ENCODE results near the gene RBP2.

The RBP2 gene

GRCh38 chr3:139481116-139481515 is 4.8 kb upstream of the RBP2 start:
- H3K4me1 ChIP-seq (ENCODE audit: control insufficient read depth in 1 of 2, insufficient read depth in 1 of 2, low read depth in 1 of 2, low read length in 1 of 2) = no peaks in the 10 kb centered on the region
- H3K27ac ChIP-seq = no peak overlapping the region
- no peaks in the 10 kb centered on the region for H3K36me3 ChIP-seq
- no peak overlapping the region for H3K4me3 ChIP-seq (ENCODE audit: low read depth in 1 of 2, low read length in 1 of 2)
- no peaks in the 10 kb centered on the region for H3K27me3 ChIP-seq
- no peak for TF ChIP-seq CTCF (IDR thresholded peaks at IDR 0.05)
- H3K9me3 ChIP-seq = no peaks in the 10 kb centered on the region

- Histone ChIP-seq H3K36me3 (no peaks in the 10 kb centered on the region), H3K9me3 (no peaks in the 10 kb centered on the region), H3K4me1 (ENCODE audit: control insufficient read depth in 1 of 2, insufficient read depth in 1 of 2, low read depth in 1 of 2, low read length in 1 of 2) (no peaks in the 10 kb centered on the region), H3K27ac (no peak overlapping the region), H3K27me3 (no peaks in the 10 kb centered on the region), H3K4me3 (ENCODE audit: low read depth in 1 of 2, low read length in 1 of 2) (no peak overlapping the region)
- no peak for TF ChIP-seq CTCF (IDR thresholded peaks at IDR 0.05)
Measured at GRCh38 chr3:139480585-139480984, 4.3 kb upstream of the RBP2 start.

GRCh38 chr3:139477710-139478640 is 1.7 kb upstream of the RBP2 start:
- no peak overlapping the region for H3K27ac ChIP-seq
- no peak overlapping the region for H3K4me3 ChIP-seq (ENCODE audit: low read depth in 1 of 2, low read length in 1 of 2)
- H3K36me3 ChIP-seq = no peaks in the 10 kb centered on the region
- no peaks in the 10 kb centered on the region for H3K27me3 ChIP-seq
- no peaks in the 10 kb centered on the region for H3K9me3 ChIP-seq
- H3K4me1 ChIP-seq (ENCODE audit: control insufficient read depth in 1 of 2, insufficient read depth in 1 of 2, low read depth in 1 of 2, low read length in 1 of 2) = no peaks in the 10 kb centered on the region
- no peak for TF ChIP-seq CTCF (IDR thresholded peaks at IDR 0.05)

GRCh38 chr3:139473155-139473771 is 3.1 kb downstream of the RBP2 start:
- no peaks in the 10 kb centered on the region for H3K4me1 ChIP-seq (ENCODE audit: control insufficient read depth in 1 of 2, insufficient read depth in 1 of 2, low read depth in 1 of 2, low read length in 1 of 2)
- no peak for TF ChIP-seq CTCF (IDR thresholded peaks at IDR 0.05)
- no peaks in the 10 kb centered on the region for H3K36me3 ChIP-seq
- H3K4me3 ChIP-seq (ENCODE audit: low read depth in 1 of 2, low read length in 1 of 2) = no peak overlapping the region
- H3K27me3 ChIP-seq = no peaks in the 10 kb centered on the region
- no peaks in the 10 kb centered on the region for H3K9me3 ChIP-seq
- no peak overlapping the region for H3K27ac ChIP-seq

GRCh38 chr3:139472380-139473010 is 3.8 kb downstream of the RBP2 start:
- Histone ChIP-seq H3K27me3 (no peaks in the 10 kb centered on the region), H3K4me1 (ENCODE audit: control insufficient read depth in 1 of 2, insufficient read depth in 1 of 2, low read depth in 1 of 2, low read length in 1 of 2) (no peaks in the 10 kb centered on the region), H3K36me3 (no peaks in the 10 kb centered on the region), H3K27ac (no peak overlapping the region), H3K4me3 (ENCODE audit: low read depth in 1 of 2, low read length in 1 of 2) (no peak overlapping the region), H3K9me3 (no peaks in the 10 kb centered on the region)
- no peak for TF ChIP-seq CTCF (IDR thresholded peaks at IDR 0.05)
